SK-N-MC (cell line): ENCODE measurements around the gene ANKRD17.
"Not testable (repeated sequence)": the region's sequence is repeated elsewhere in the genome, so short reads cannot be mapped to it uniquely, and the experiment has no call there.

ENCODE experiments used
- EZH2 ChIP-seq: fragments of 200-600 bp; sonication (generic); IDR thresholded peaks from one replicate; pipeline ENCODE4 v1.6.1; 2017; ENCODE audit warnings: antibody characterized with exemption
- FOXP2 ChIP-seq: optimal IDR thresholded peaks from 2 replicates; pipeline ENCODE3; 2011; ENCODE audit warnings: mild to moderate bottlenecking, moderate library complexity; ENCODE audit not compliant: insufficient read depth; ENCODE audit errors: extremely low read length, control extremely low read depth
- POLR2AphosphoS5 ChIP-seq: IDR thresholded peaks from 2 replicates; pipeline ENCODE4 v1.6.1; 2012; ENCODE audit warnings: mild to moderate bottlenecking, low read depth, low read length, borderline replicate concordance

GRCh38 chr4:73292661-73293060 lies 34.1 kb upstream of the ANKRD17 start:
- not testable (repeated sequence) for TF ChIP-seq EZH2, POLR2AphosphoS5, FOXP2
